Measurements from ENCODE around the gene CCDC192.
"Not testable (repeated sequence)": the region's sequence is repeated elsewhere in the genome, so short reads cannot be mapped to it uniquely, and the experiment has no call there.

CCDC192 gene

GRCh38 chr5:127666043-127666716 is 37.0 kb upstream of the CCDC192 start:
- Histone ChIP-seq H3K36me3 (no peaks in the 10 kb centered on the region), H3K27me3 (no peaks in the 10 kb centered on the region), H3K4me1 (peaks cover 0 to 4% (median 0%) of the 10 kb centered on the region in 4 donors), H3K4me3 (no peak overlapping the region), H3K9me3 (no peaks in the 10 kb centered on the region), H3K27ac (no peak overlapping the region)
- TF ChIP-seq CTCF (IDR thresholded peaks at IDR 0.05), result no peak
- DNase-seq, result no peak
- intact Hi-C loops (cut with DNase I; ENCODE audit: low total_unique reads), result no loop called here

GRCh38 chr5:127667926-127668325 is 35.3 kb upstream of the CCDC192 start:
- no peak for DNase-seq
- no peaks in the 10 kb centered on the region for H3K27me3 ChIP-seq
- no peaks in the 10 kb centered on the region for H3K9me3 ChIP-seq
- intact Hi-C loops (cut with DNase I; ENCODE audit: low total_unique reads), result no loop called here
- no peaks in the 10 kb centered on the region for H3K36me3 ChIP-seq
- peaks cover 0 to 4% (median 0%) of the 10 kb centered on the region in 4 donors for H3K4me1 ChIP-seq
- TF ChIP-seq CTCF (IDR thresholded peaks at IDR 0.05), result no peak
- H3K27ac ChIP-seq, result no peak overlapping the region
- H3K4me3 ChIP-seq, result no peak overlapping the region

- H3K27ac ChIP-seq, result no peak overlapping the region
- H3K36me3 ChIP-seq, result no peaks in the 10 kb centered on the region
- H3K4me1 ChIP-seq, result peaks cover 0 to under 1% (median 0%) of the 10 kb centered on the region in 4 donors
- no peak for DNase-seq
- no peak overlapping the region for H3K4me3 ChIP-seq
- H3K27me3 ChIP-seq, result no peaks in the 10 kb centered on the region
- H3K9me3 ChIP-seq, result no peaks in the 10 kb centered on the region
- intact Hi-C loops (cut with DNase I; ENCODE audit: low total_unique reads), result no loop called here
- TF ChIP-seq CTCF (IDR thresholded peaks at IDR 0.05), result no peak
Measured at GRCh38 chr5:127671218-127671617, 32.0 kb upstream of the CCDC192 start.

- no peak for TF ChIP-seq CTCF (IDR thresholded peaks at IDR 0.05)
- H3K36me3 ChIP-seq, result no peaks in the 10 kb centered on the region
- H3K27ac ChIP-seq, result no peak overlapping the region
- intact Hi-C loops (cut with DNase I; ENCODE audit: low total_unique reads), result no loop called here
- no peaks in the 10 kb centered on the region for H3K4me1 ChIP-seq
- DNase-seq, result no peak
- H3K9me3 ChIP-seq, result no peaks in the 10 kb centered on the region
- H3K27me3 ChIP-seq, result no peaks in the 10 kb centered on the region
- H3K4me3 ChIP-seq, result no peak overlapping the region
Measured at GRCh38 chr5:127673117-127673800, 29.9 kb upstream of the CCDC192 start.

GRCh38 chr5:127676951-127677350 is 26.2 kb upstream of the CCDC192 start:
- H3K27ac ChIP-seq; H3K4me1 ChIP-seq; H3K4me3 ChIP-seq; H3K27me3 ChIP-seq; DNase-seq; intact Hi-C loops (cut with DNase I; ENCODE audit: low total_unique reads); H3K36me3 ChIP-seq; H3K9me3 ChIP-seq: not testable (repeated sequence)

GRCh38 chr5:127679691-127680330 is 23.4 kb upstream of the CCDC192 start:
- H3K4me3 ChIP-seq; H3K27ac ChIP-seq; H3K36me3 ChIP-seq; intact Hi-C loops (cut with DNase I; ENCODE audit: low total_unique reads); H3K4me1 ChIP-seq; H3K27me3 ChIP-seq; DNase-seq; H3K9me3 ChIP-seq: not testable (repeated sequence)

All from tibial artery (tissue), 4 donors.